Stimulated activated CD8-positive, alpha-beta memory T cell treated with anti-CD3 and anti-CD28 coated beads, Interleukin-15, amount 100 ng/mL, for 48 hours (primary cell): Measurements from ENCODE around the gene RHOA.

ENCODE experiments used
- DNase-seq, 2 donors: peaks; one replicate each; pipeline ENCODE4 v3.0.0-alpha.2; 2020; ENCODE audit warnings: low read depth in 2 of 2

The RHOA gene

DNA sequence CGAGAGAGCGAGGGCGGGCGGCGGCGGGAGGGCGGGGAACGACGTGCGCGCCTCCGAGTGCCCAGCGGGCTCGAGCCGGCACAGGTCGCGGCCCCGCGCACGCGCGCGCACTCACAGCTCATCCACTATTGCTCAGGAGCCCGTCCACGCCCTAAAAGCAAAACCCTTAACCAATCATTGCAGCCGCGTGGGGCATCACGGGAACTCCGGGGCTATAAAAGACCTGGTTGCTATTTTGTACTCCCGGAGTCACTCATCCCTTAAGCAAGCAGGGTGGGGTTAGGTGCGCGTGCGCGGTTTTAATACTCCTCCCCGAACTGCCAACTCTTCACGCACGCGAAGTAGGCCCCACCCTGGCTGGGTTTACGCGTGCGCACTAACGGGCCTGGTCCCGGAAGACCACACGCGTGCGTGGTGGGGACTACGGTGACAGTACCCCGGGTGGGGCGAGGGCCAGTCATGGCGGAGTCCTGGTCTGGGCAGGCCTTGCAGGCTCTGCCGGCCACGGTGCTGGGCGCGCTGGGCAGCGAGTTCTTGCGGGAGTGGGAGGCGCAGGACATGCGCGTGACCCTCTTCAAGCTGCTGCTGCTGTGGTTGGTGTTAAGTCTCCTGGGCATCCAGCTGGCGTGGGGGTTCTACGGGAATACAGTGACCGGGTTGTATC is at the start of gene RHOA, which contains the start of gene TCTA:
RHOA (minus strand) TSS at position 9 of the 664 bp plus-strand sequence. CDS start 36,387 bp downstream, outside the sequence.
TCTA (plus strand) TSS at position 456 of the 664 bp plus-strand sequence; CDS start at position 460, 4 bp downstream.
- DNase-seq = peak; percentile 97 to 98

DNA sequence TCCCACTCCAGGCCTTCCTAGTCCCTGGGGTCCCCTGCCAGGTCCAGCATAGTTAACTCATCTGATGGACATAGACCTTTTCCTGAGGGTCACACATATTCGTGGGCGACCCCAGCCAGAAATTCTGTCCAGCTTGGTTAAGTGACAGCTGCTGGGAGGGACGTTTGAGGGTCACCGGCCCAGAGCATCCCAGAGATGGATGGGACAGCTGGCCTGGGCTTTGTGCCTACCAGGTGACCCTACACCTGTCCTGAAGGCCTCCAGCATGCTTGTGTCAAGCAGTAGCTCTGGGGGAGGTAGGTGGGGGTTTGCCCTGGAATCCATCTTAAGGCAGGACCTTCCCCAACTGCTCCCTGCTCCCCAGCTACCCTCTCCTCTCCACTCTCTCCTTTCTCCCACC is 49.2 kb upstream of the RHOA start:
- no peak for DNase-seq

DNA sequence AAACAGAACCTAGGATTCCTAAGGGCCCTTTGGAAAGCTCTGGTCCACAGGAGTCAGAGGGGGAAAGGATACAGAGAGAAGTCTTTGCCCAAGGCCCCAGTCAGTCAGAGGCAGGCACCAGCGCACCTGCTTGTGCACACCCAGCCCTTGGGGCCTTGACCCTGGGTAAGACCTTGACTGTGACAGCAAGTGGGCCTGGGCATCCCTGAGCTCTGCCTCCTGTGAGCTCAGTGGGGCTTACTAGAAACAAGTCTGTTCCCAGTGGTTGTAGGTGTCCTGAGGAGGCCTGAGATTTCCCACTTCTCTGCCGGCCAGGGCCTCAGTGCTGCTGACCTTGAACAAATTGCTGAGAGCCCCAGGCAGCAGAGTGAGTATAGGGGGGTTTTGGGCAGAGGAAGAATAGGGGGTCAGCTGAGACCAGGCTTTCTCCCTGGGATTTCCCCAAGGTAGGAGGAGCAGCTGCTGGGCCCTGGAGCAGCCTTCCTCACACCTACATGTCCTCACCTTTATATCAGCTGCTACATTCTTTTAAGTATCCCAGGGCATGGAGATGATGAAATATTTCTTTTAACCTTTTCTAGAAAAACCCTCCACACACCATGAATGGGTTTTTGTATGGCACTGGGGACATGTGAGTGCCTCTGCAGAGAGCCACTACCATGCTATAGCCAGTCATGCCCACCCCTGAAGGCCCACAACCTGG is 48.6 kb upstream of the RHOA start:
- no peak for DNase-seq

DNA sequence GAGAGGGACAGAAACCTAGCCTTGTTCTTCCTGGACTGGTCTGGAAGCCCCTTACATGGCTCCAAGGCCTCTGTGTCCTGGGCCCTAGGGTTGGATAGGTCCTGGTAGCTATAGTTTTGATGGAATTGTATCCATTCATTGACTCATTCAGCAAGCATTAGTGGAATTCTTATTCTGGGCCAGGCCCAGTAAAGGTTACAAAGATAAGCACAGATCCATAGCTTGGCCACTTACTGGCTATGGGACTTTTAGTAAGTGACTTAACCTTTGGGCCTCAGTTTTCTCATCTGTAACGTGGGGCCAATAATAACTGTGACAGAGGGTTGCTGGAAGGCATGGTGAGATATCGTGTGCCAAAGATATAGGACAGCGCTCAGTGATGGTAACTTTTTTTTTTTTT is 44.7 kb upstream of the RHOA start:
- no peak for DNase-seq

DNA sequence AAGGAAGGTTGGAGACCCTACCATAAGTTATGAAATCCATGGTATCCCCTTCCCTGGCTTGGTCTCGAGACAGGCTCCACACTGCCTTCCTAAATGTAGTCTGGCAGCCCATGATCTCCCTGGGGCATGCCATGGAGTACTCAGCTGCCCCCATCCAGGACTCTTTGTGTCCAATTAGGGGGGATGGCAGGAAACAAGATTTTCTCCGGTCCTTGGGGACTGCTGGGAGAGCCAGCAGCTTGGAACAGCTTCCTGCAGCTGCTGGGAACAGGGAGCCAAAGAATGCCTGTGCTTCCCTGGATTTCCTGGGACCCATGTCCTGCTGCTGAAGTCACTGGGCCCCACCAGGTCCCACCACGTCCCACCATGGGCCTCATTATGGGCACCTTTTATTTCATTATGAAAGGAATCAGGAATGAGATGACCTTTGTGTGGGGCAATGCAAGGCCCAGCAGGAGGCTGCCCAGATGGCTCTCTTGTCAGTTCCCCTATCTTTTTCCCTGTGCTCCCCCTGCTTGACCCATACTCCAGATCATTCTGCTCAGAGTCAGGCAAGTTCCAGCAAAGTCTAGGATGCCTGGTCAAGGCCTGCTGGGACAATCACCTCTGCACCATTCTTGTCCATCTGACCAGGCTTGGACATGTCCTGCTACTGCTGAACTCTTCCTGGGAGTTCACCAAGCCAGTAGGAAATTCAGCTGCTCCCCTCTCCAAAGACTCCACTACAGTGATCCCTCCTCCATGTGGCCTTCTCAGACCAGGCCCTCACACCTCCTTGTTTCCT is 43.3 kb upstream of the RHOA start:
- no peak for DNase-seq

DNA sequence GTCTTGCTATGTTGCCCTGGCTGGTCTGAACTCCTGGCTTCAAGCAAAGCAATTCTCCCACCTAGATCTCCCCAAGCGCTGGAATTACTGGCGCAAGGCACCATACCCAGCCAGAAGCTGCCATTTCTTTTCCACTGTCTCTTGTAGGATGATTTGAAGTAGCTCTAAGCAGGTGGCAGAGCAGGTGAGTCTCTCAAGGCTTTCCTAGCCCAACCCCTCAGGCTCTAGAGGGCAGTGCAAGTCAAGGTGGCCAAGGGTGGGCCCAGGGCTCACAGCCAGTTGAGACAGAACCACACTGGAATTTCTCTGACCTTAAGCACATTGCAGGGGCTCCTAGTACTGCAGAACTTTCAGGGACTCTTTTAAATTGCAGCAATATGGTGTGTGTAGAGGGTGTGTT is 42.7 kb upstream of the RHOA start:
- DNase-seq = no peak

DNA sequence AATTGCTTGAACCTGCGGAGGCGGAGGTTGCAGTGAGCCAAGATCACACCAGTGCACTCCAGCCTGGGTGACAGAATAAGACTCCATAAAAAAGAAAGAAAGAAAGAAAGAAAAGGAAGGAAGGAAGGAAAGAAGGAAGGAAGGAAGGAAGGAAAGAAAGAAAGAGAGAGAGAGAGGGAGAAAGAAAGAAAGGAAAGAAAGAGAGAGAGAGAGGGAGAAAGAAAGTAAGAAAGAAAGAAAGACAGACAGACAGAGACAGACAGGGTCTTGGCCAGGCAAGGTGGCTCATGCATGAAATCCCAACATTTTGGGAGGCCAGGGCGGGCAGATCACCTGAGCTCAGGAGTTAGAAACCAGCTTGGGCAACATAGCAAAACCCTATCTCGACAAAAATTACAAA is 41.8 kb upstream of the RHOA start:
- no peak for DNase-seq

DNA sequence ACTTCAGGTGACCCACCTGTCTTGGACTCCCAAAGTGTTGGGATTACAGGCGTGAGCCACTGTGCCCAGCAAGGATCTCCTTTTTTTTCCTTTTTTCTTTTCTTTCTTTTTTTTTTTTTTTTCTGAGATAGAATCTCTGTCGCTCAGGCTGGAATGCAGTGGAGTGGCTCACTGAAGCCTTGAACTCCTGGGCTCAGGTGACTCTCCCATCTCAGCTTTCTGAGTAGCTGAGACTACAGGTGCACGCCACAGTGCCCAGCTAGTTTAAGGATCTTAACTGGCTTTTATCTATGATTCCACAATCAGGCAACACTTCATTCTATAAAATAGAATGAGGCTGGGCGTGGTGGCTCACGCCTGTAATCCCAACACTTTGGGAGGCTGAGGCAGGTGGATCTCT is 33.6 kb upstream of the RHOA start:
- no peak for DNase-seq

DNA sequence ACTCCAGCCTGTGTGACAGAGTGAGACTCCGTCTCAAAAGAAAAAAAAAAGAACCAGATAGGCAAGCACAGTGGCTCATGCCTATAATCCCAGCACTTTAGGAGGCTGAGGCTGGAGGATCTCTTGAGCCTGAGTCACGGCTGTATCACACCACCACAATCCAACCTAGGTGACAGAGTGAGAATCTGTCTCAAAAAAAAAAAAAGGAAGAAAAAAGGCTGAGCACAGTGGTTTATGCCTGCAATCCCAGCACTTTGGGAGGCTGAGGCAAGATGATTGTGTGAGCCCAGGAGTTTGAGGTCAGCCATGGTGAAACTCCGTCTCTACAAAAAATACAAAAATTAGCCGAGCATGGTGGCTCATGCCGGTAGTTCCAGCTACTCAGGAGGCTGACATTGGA is 23.0 kb upstream of the RHOA start:
- DNase-seq = no peak

DNA sequence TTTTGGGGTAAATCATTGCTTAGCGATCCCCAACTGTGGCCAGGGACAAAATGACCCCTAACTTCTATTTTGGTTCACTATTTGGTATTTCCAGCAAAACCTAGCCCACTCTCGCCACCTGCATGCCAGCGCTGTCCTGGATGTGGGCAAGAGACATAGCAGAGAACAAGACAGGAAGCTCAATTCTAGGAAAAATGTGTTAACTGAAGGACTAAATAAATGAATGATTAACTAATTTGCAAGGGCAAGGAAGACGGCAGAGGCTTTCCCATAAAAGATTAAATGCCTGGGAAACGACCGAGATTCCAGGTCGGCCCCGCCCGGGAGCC is 16.9 kb upstream of the RHOA start:
- no peak for DNase-seq

DNA sequence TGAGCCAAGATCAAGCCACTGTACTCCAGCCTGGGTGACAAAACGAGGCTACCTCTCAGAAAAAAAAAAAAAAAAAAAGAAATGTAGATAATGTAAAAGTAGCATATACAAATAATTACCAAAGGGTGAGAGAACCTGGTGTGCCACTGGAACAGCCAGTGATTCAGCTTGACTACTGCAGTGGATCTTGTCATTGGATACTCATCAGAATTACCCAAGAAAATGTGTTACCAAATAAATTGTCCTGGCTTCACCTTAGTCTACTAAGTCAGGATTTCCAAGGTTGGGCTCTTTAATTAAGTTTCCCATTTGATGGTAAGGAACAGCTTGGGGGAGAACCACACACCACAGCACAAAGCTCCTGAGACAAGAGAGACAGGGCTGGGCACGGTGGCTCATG is 15.8 kb upstream of the RHOA start:
- no peak for DNase-seq

DNA sequence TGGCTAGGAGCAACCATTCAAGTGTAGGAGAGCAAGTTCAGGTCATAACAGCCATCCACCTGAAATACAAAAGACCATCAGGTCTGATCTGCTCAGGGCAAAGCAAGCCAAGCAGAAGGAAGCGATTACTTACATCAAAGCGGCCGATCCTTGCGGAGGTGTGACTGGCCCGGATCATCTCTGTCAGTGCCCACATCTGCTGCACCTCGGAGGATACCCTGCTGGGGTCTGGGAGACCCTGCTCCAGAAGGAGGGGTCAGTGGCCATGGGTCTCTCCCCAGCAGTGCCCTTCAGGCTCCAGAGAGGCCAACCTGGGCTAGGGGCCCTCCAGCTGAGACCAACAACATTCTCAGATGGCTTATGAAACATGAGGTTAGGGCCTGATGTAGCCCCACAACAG is 13.0 kb upstream of the RHOA start:
- DNase-seq = no peak

DNA sequence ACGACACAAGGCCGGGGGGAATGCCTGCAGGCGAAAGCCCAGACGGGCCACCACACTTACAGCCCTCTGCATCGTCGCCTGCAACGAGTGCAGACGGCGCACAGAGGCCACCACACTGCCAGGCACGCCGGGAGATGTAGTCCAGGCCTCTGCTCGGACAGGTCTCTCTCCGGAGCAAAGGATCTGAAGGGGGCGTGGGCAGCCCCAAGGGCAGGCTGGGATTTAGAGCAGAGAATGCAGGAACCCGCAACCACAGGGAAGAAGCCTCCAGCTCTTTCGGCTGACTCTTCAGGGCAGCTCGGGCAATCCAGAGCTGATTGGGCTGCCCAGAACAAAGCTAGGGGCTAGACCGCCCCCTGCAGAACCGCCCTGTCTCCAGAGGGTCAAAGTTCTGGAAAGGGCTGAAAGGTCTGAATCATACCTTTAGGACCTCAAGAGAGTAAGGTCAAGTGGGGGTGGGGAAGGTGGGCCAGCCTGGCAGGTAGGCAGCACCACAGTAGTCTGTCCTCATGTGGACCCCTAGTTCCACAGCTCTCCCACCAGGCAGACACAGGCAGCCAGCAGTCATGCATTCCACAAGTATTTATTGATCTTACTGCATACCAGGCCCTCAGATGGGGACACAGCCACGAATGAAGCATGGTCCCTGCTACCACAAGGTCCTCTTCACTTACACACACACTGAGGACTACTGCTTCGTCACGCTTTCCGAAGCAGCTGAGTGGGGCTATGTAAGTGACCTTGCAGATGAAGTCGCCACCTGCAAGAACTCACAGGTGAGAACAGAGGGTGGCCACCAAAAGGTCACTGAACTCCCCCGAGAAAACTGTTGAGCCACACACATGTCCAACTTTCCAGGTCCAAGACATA is 10.8 kb upstream of the RHOA start, which contains the start of gene AMT:
AMT (minus strand) TSS at position 95 of the 870 bp plus-strand sequence; CDS start at position 72, 23 bp downstream.
- no peak for DNase-seq

DNA sequence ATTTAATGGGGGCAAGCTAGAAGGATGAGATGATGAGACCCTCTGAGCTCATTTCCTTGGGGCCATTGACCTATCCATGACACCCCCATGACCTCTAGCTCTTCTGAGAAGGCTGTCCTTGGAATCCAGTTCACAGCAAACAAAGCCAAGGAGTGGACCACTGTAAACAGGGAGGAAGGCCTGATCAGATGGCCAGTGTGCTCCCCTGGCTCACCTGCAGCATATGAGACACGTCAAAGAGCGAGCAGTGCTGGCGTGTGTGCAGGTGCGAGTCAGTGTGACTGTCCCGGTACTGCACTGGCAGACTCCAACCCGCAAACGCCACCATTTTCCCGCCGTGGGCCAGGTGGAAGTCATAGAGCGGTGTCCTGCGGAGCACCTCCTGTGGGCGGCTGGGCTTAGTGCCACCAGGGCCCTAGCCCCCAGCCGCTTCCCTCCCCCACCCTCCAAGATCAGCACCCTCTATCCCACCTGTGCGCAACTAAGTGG is 10.2 kb upstream of the RHOA start:
- DNase-seq = no peak

DNA sequence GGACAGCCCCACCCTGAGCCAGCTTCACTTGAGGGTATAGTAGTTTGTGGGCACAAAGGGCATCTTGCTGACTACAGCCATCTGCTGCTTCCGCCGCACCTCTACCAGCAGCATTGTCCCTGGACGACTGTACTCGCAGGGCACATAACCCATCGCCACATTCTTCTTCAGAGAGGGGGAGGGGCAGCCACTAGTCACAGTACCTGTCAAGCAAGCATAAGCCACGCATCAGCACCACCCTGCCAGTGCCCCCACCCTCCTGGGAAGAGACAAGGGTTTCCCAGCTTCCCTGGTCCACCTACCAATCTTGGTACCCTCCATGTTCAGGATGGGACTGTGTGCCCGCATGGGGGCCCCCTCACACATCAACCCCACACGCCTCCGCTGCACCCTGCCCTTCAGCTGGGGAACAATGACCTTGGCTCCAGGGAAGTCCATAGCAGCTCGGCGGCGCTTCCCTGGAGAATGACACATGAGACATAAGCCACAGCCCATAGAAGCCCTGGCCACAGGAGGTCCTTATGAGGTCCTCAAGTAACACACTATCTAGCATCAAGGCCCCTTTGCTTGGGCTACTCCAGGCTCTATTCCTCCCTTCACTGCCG is 5.8 kb upstream of the RHOA start:
- DNase-seq = no peak

DNA sequence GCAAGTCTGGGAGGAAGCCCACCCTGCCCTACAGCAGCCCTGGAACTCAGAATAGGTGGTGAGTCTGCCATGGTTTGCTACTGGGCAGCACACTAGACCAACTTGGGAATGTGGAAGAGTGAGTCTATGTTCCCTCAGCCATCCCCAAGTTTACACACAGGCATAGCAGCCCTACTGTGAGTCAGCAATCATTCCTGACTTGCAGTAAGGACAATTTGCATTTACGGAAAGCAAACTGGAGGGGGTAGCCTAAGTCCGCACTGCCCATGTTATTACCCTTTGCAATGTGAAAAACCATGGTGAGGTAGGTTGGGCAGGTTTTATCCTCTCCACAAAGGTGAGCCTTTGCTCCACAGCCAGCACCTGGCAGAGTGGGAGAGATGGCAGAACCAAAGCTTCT is 5.1 kb upstream of the RHOA start:
- DNase-seq = no peak

DNA sequence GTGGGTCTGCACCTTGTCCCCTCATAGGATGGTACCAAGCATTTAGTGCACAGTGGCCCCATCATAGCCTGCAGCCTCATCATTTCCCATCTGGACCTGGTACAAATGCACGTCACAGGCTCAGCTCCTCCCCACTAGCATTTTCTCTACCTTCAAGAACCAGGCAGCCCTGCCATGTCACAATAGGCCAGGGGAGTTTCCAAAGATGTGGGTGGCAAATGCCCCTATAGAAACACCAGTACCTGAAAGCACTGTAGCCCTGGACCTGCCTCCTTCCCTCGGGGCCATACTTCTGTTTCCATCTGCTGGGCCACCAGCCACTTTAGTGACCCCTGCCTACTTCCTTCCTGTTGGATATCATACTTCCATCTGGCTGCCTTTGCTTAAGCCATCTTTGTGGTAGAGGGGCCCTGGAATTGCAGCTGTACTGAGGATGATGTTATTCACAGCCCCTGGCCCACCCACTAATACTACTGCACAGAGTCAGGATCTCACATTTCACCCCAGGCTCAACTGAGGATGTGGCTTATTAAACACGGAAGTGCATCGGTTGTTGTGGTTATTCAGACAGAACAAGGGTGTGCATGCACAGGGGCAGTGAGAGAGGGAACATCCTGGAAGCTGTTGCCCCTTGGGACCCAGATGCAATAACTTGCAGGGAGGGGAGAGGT is 4.3 kb upstream of the RHOA start:
- peak; percentile 46 to 54 for DNase-seq

DNA sequence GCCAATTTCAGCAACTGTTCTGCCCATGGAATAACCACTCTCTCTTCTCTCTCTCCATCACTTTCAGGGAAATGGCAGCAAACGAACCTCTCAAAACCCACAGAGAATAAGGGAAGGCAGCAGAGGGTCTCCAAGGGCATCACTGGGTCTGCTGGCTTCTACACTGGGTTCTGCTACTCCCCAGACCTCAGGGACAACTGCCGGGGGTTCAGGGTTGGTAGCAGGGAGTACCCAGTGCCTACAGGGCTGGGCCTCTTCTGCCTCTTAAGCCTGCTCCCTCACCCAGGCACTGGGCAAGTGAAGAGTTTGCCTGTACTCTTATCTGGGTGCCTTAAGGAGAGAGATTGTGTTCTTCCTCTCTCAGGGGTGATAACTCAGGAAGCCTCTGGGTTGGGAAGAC is 3.0 kb upstream of the RHOA start:
- no peak for DNase-seq

DNA sequence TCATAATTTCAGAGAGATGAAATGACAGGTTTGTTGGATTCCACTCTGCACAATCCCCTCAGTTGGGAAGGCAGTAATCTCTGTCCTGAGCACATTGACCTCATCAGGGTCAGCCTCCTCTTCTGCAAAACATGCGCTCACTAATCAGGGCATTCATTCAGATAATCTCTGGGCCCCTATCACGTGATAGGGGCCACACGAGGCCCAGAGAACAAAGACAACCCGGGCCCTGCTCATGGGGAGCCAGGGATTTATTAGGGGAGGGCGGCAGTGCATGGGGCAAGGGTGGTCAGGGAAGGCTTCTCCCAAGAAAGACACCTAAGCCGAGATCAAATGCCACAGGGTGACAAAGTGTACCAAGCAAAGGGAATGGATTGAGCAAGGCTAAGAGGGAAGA is 1.6 kb upstream of the RHOA start:
- DNase-seq = no peak

DNA sequence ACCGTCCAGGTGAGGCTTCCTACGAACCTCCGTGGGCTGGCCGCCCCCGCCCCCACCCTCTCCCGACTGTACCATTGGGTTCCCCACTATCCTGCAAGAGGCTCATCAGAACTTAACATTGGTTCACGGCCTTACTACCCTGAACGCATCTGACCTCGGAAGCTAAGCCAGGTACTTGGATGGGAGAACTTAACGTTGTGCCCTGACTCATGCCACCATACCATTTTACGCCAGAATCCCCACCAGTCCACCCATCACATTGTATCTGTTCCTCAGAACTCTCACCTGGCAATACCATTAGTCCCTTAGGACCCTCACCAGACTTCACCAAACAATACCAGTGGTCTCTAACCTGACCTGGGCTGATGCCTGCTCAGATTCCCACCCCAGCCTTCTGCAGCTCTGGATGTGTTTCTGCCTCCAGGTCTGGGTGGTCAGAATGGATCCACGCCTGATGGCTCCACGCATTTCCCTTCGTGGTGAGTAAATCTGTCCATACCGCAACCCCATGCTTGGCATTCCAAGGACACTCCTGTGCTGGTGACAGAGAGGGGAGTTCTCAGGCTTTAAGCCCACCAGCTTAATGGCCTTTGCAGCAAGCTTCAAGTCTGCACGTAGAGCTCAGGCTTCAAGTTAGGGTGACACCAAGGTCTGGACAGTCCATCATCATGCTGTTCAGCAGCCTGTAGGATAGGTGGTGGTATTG is 1.0 kb upstream of the RHOA start:
- DNase-seq = no peak
